Activated CD4-positive, alpha-beta T cell treated with anti-CD3 and anti-CD28 coated beads for 36 hours (primary cell): ENCODE results near the gene TTC16. TPM values are rescaled to one million over a fixed set of nuclear protein-coding genes. Genes with fewer than 3 reads are reported as not detected.
"Not testable (repeated sequence)": the region's sequence is repeated elsewhere in the genome, so short reads cannot be mapped to it uniquely, and the experiment has no call there.

Source experiments
- ATAC-seq: fragments of 200-7000 bp; cut with Tn5 transposase; one replicate; pipeline ENCODE4 v1.10.0; 2021; ENCODE audit warnings: mild to moderate bottlenecking, moderate library complexity
- CTCF ChIA-PET: fragments of 350-600 bp; sonication (Branson Sonifier 250); formaldehyde crosslinking; loops from one replicate; lab custom pipeline; 2021; ENCODE audit warnings: antibody characterized with exemption; lab: Charles Lee
- POLR2A ChIA-PET: fragments of 350-600 bp; sonication (Branson Sonifier 250); formaldehyde crosslinking; loops from one replicate; lab custom pipeline; 2021; ENCODE audit warnings: antibody characterized with exemption, inconsistent platforms; lab: Charles Lee
- DNase-seq: peaks from one replicate; pipeline ENCODE4 v3.0.0-alpha.2; 2020
- H3K27ac Mint-ChIP-seq: one replicate; pipeline ENCODE4 v1.8.0; 2021; ENCODE audit warnings: mixed read lengths
- H3K27me3 Mint-ChIP-seq: one replicate; pipeline ENCODE4 v1.8.0; 2021; ENCODE audit warnings: mixed read lengths
- H3K36me3 Mint-ChIP-seq: one replicate; pipeline ENCODE4 v1.8.0; 2021; ENCODE audit warnings: low read depth, mixed read lengths
- H3K4me1 Mint-ChIP-seq: one replicate; pipeline ENCODE4 v1.8.0; 2021; ENCODE audit warnings: mixed read lengths
- H3K4me3 Mint-ChIP-seq: one replicate; pipeline ENCODE4 v1.8.0; 2021; ENCODE audit warnings: mild to moderate bottlenecking, moderate library complexity, mixed read lengths
- H3K9me3 Mint-ChIP-seq: one replicate; pipeline ENCODE4 v1.8.0; 2021; ENCODE audit warnings: low read depth, mixed read lengths
- intact Hi-C, 2 experiments: fragments of 100-400 bp; cut with DNase I in 1 of 2; cut with micrococcal nuclease in 1 of 2; formaldehyde crosslinking; loops; one replicate each; pipeline versions ENCODE4 v1.14.2 to v1.15.1; 2022 to 2024; cut with DNase I, micrococcal nuclease
- total RNA-seq, 2 experiments: library from RNA; stranded (reverse); gene quantifications; one replicate each; pipeline ENCODE4 v1.2.3, GENCODE V29; 2021

Gene TTC16
- total RNA-seq, 2 experiments from 2014 or later: 0.16 to 0.30 TPM

GRCh38 chr9:127746959-127747569 lies 31.2 kb downstream of the TTC16 start:
- no peak for DNase-seq

GRCh38 chr9:127749090-127749787 lies 33.4 kb downstream of the TTC16 start:
- CTCF ChIA-PET: interaction anchor here (0.6 to 1.8 kb wide), 2 partner anchors 14 to 52 kb away, joined by 4 to 6 read pairs; partner anchors contain the start of gene TOR2A
- H3K36me3 Mint-ChIP-seq: peaks cover 28% of the 10 kb centered on the region

More at GRCh38 chr9:127746959-127747569, 31.2 kb downstream of the TTC16 start:
- intact Hi-C loops: no loop called here
- no peak overlapping the region for H3K4me3 Mint-ChIP-seq
- no peaks in the 10 kb centered on the region for H3K9me3 Mint-ChIP-seq
- ATAC-seq: peak; percentile 43
- POLR2A ChIA-PET: no interaction called here
- no peak overlapping the region for H3K27ac Mint-ChIP-seq
- H3K4me1 Mint-ChIP-seq: peaks cover 6% of the 10 kb centered on the region
- peaks cover 31% of the 10 kb centered on the region for H3K36me3 Mint-ChIP-seq
- no peaks in the 10 kb centered on the region for H3K27me3 Mint-ChIP-seq
- CTCF ChIA-PET: interaction anchor here (0.6 to 1.8 kb wide), 4 partner anchors 12 to 111 kb away, joined by 3 to 6 read pairs (median 4); partner anchors contain the start of gene TOR2A

GRCh38 chr9:127751269-127752054 lies 35.6 kb downstream of the TTC16 start:
- intact Hi-C loops: no loop called here
- CTCF ChIA-PET: no interaction called here

More at GRCh38 chr9:127749090-127749787, 33.4 kb downstream of the TTC16 start:
- DNase-seq (no peak), ATAC-seq (no peak)
- Mint-ChIP-seq H3K27me3 (no peaks in the 10 kb centered on the region), H3K27ac (no peak overlapping the region), H3K4me1 (peaks cover 6% of the 10 kb centered on the region), H3K9me3 (no peaks in the 10 kb centered on the region), H3K4me3 (no peak overlapping the region)
- intact Hi-C loops: no loop called here
- POLR2A ChIA-PET: no interaction called here

GRCh38 chr9:127753148-127753547 lies 37.3 kb downstream of the TTC16 start:
- intact Hi-C loops: no loop called here
- DNase-seq (no peak), ATAC-seq (no peak)
- H3K27me3 Mint-ChIP-seq: no peaks in the 10 kb centered on the region
- H3K27ac Mint-ChIP-seq: no peak overlapping the region
- H3K4me1 Mint-ChIP-seq: no peaks in the 10 kb centered on the region
- H3K36me3 Mint-ChIP-seq: peaks cover 15% of the 10 kb centered on the region
- H3K9me3 Mint-ChIP-seq: no peaks in the 10 kb centered on the region
- CTCF ChIA-PET: interaction anchor here (0.8 kb wide), 1 partner anchor 542 kb away, joined by 3 read pairs; no protein-coding TSS in a partner anchor
- POLR2A ChIA-PET: no interaction called here
- no peak overlapping the region for H3K4me3 Mint-ChIP-seq

More at GRCh38 chr9:127751269-127752054, 35.6 kb downstream of the TTC16 start:
- peak; percentile 33 for DNase-seq
- Mint-ChIP-seq H3K27ac (no peak overlapping the region), H3K4me1 (peaks cover 6% of the 10 kb centered on the region), H3K4me3 (no peak overlapping the region), H3K36me3 (peaks cover 24% of the 10 kb centered on the region), H3K9me3 (no peaks in the 10 kb centered on the region), H3K27me3 (no peaks in the 10 kb centered on the region)
- no peak for ATAC-seq
- POLR2A ChIA-PET: no interaction called here

GRCh38 chr9:127753622-127754021 lies 37.7 kb downstream of the TTC16 start:
- ChIA-PET CTCF (interaction anchor here (0.8 kb wide), 1 partner anchor 543 kb away, joined by 3 read pairs; no protein-coding TSS in a partner anchor), POLR2A (no interaction called here)
- intact Hi-C loops: no loop called here
- Mint-ChIP-seq H3K4me1 (peaks cover 1% of the 10 kb centered on the region), H3K36me3 (peaks cover 15% of the 10 kb centered on the region), H3K9me3 (no peaks in the 10 kb centered on the region), H3K27me3 (no peaks in the 10 kb centered on the region), H3K27ac (no peak overlapping the region), H3K4me3 (no peak overlapping the region)
- ATAC-seq (peak; percentile 26), DNase-seq (no peak)

- no peak overlapping the region for H3K4me3 Mint-ChIP-seq
- no peaks in the 10 kb centered on the region for H3K9me3 Mint-ChIP-seq
- peaks cover 5% of the 10 kb centered on the region for H3K4me1 Mint-ChIP-seq
- CTCF ChIA-PET: interaction anchor here (0.8 kb wide), 1 partner anchor 544 kb away, joined by 3 read pairs; no protein-coding TSS in a partner anchor
- POLR2A ChIA-PET: no interaction called here
- peaks cover 18% of the 10 kb centered on the region for H3K36me3 Mint-ChIP-seq
- intact Hi-C loops: no loop called here
- H3K27ac Mint-ChIP-seq: no peak overlapping the region
- no peaks in the 10 kb centered on the region for H3K27me3 Mint-ChIP-seq
- no peak for DNase-seq
- ATAC-seq: no peak
Measured at GRCh38 chr9:127754099-127755060, 38.5 kb downstream of the TTC16 start.

- DNase-seq (no peak), ATAC-seq (no peak)
- H3K27ac Mint-ChIP-seq: no peak overlapping the region
- no peaks in the 10 kb centered on the region for H3K9me3 Mint-ChIP-seq
- H3K36me3 Mint-ChIP-seq: peaks cover 17% of the 10 kb centered on the region
- CTCF ChIA-PET: interaction anchor here (1.1 kb wide), 1 partner anchor 21 kb away, joined by 4 read pairs; no protein-coding TSS in a partner anchor
- no peak overlapping the region for H3K4me3 Mint-ChIP-seq
- H3K27me3 Mint-ChIP-seq: no peaks in the 10 kb centered on the region
- H3K4me1 Mint-ChIP-seq: peaks cover 5% of the 10 kb centered on the region
- intact Hi-C loops: no loop called here
- POLR2A ChIA-PET: no interaction called here
Measured at GRCh38 chr9:127755061-127756060, 39.5 kb downstream of the TTC16 start.

GRCh38 chr9:127756233-127756632 lies 40.4 kb downstream of the TTC16 start:
- CTCF ChIA-PET: interaction anchor here (0.6 to 1.1 kb wide), 3 partner anchors 9 to 123 kb away, joined by 3 to 4 read pairs (median 3); no protein-coding TSS in a partner anchor
- peaks cover 5% of the 10 kb centered on the region for H3K4me1 Mint-ChIP-seq
- intact Hi-C loops: no loop called here
- no peak overlapping the region for H3K4me3 Mint-ChIP-seq
- peaks cover 10% of the 10 kb centered on the region for H3K36me3 Mint-ChIP-seq
- no peak for ATAC-seq
- H3K9me3 Mint-ChIP-seq: no peaks in the 10 kb centered on the region
- POLR2A ChIA-PET: interaction anchor here (0.7 kb wide), 1 partner anchor 54 kb away, joined by 7 read pairs; no protein-coding TSS in a partner anchor
- H3K27me3 Mint-ChIP-seq: no peaks in the 10 kb centered on the region
- DNase-seq: no peak
- no peak overlapping the region for H3K27ac Mint-ChIP-seq

GRCh38 chr9:127756776-127757175 lies 40.9 kb downstream of the TTC16 start:
- H3K4me1 Mint-ChIP-seq, ATAC-seq, DNase-seq, H3K27ac Mint-ChIP-seq, intact Hi-C loops, H3K4me3 Mint-ChIP-seq, H3K9me3 Mint-ChIP-seq, H3K36me3 Mint-ChIP-seq, H3K27me3 Mint-ChIP-seq: not testable (repeated sequence)
- POLR2A ChIA-PET: interaction anchor here (0.7 kb wide), 2 partner anchors 55 to 814 kb away, joined by 4 to 7 read pairs; no protein-coding TSS in a partner anchor
- CTCF ChIA-PET: interaction anchor here (0.6 to 1.0 kb wide), 2 partner anchors 9 to 122 kb away, joined by 3 read pairs; no protein-coding TSS in a partner anchor
